GM12878 (cell line): Measurements from ENCODE around the gene LHFPL3. TPM values are rescaled to one million over a fixed set of nuclear protein-coding genes. Genes with fewer than 3 reads are reported as not detected.

ENCODE experiments used
- ATAC-seq: fragments of 200-7000 bp; cut with Tn5 transposase; 3 replicates; pipeline ENCODE4 v1.9.1; 2020; ENCODE audit warnings: mild to moderate bottlenecking, moderate library complexity
- BruUV-seq: library from RNA; stranded (reverse); fragments of 400-500 nt; replicated peaks from 2 replicates; lab custom pipeline; 2021; lab: Mats Ljungman, UMichigan
- CTCF ChIA-PET: fragments of 300-600 bp; sonication (Branson Sonifier 250); formaldehyde crosslinking; extraction: SDS; loops from one replicate; lab custom pipeline; 2021; ENCODE audit warnings: inconsistent platforms; lab: Yijun Ruan, JAX
- POLR2A ChIA-PET: fragments of 350-600 bp; formaldehyde crosslinking; extraction: SDS; loops from one replicate; lab custom pipeline; 2021; ENCODE audit warnings: inconsistent platforms; lab: Charles Lee
- RAD21 ChIA-PET: fragments of 300-600 bp; sonication (Branson Sonifier 250); formaldehyde crosslinking; loops from one replicate; lab custom pipeline; 2023; ENCODE audit warnings: antibody characterized with exemption; ENCODE audit not compliant: unreplicated experiment; lab: Charles Lee
- SMC1A ChIA-PET: fragments of 300-600 bp; sonication (Branson Sonifier 250); formaldehyde crosslinking; loops from one replicate; lab custom pipeline; 2023; ENCODE audit not compliant: unreplicated experiment, uncharacterized antibody; lab: Charles Lee
- DNase-seq: peaks from one replicate; pipeline ENCODE4 v3.0.0-alpha.2; 2011; ENCODE audit warnings: low read depth, low spot score
- FAIRE-seq: peaks from 3 replicates; lab custom pipeline; 2011; peaks lifted over from hg19 to GRCh38; lab: Jason Lieb, UNC
- H2AFZ ChIP-seq: 2 replicates; pipeline ENCODE4 v1.6.0; 2011; ENCODE audit warnings: low read depth, low read length, control low read depth; ENCODE audit not compliant: control insufficient read depth
- H3K27ac ChIP-seq: 2 replicates; pipeline ENCODE4 v1.5.1; 2011; ENCODE audit warnings: control low read depth; ENCODE audit not compliant: control insufficient read depth, insufficient read depth
- H3K27me3 ChIP-seq, 2 experiments: replicated peaks in 1 of 2; 2 replicates each; pipeline versions ENCODE4 v1.6.0 to v1.6.1; 2011; ENCODE audit warnings: low read length in 1 of 2; ENCODE audit not compliant: control insufficient read depth in 2 of 2, insufficient read depth in 2 of 2
- H3K36me3 ChIP-seq, 2 experiments: 2 replicates each; pipeline ENCODE4 v1.5.1; 2011; ENCODE audit warnings: low read length in 1 of 2; ENCODE audit not compliant: control insufficient read depth in 2 of 2, insufficient read depth in 2 of 2
- H3K4me1 ChIP-seq: 2 replicates; pipeline ENCODE4 v1.6.1; 2011; ENCODE audit warnings: mild to moderate bottlenecking, low read length, moderate library complexity, mixed read lengths; ENCODE audit not compliant: control insufficient read depth, insufficient read depth
- H3K4me2 ChIP-seq: 2 replicates; pipeline ENCODE4 v1.6.0; 2011; ENCODE audit warnings: control low read depth; ENCODE audit not compliant: control insufficient read depth, insufficient read depth
- H3K4me3 ChIP-seq: fragments of 200-600 bp; sonication (generic); 2 replicates; pipeline ENCODE4 v1.5.1; 2016
- H3K79me2 ChIP-seq: 2 replicates; pipeline ENCODE4 v1.6.0; 2011; ENCODE audit warnings: low read length; ENCODE audit not compliant: control insufficient read depth, insufficient read depth
- H3K9ac ChIP-seq: 2 replicates; pipeline ENCODE4 v1.8.0; 2011; ENCODE audit warnings: low read length, control low read depth, mixed read lengths; ENCODE audit not compliant: control insufficient read depth, insufficient read depth
- H3K9me3 ChIP-seq: replicated peaks from 3 replicates; pipeline ENCODE4 v1.5.1; 2011; ENCODE audit warnings: mild to moderate bottlenecking, low read length; ENCODE audit not compliant: control insufficient read depth, insufficient read depth
- H4K20me1 ChIP-seq: 2 replicates; pipeline ENCODE4 v1.6.0; 2011; ENCODE audit not compliant: control insufficient read depth, insufficient read depth
- BCL11A ChIP-seq: IDR thresholded peaks from 2 replicates; pipeline ENCODE4 v1.6.1; 2011; ENCODE audit warnings: low read depth, low read length
- BHLHE40 ChIP-seq, 2 experiments: fragments of 450-650 bp in 1 of 2; IDR thresholded peaks; 2 replicates each; pipeline ENCODE4 v1.6.1; 2011 to 2017; ENCODE audit warnings: low read depth in 2 of 2, borderline replicate concordance in 1 of 2, improper control_type of control experiment in 1 of 2, low read length in 1 of 2, mild to moderate bottlenecking in 1 of 2
- CHD2 ChIP-seq: IDR thresholded peaks from 2 replicates; pipeline ENCODE4 v1.6.1; 2011; ENCODE audit warnings: low read depth, low read length, improper control_type of control experiment, borderline replicate concordance
- POLR2AphosphoS5 ChIP-seq: IDR thresholded peaks from 2 replicates; pipeline ENCODE4 v1.6.1; 2011; ENCODE audit warnings: mild to moderate bottlenecking, low read length, inconsistent platforms
- ZBTB11 ChIP-seq: fragments of 450-650 bp; formaldehyde crosslinking; IDR thresholded peaks from 2 replicates; pipeline ENCODE4 v1.5.0; 2022; ENCODE audit warnings: mild to moderate bottlenecking, missing genetic modification characterization
- WGBS: methylation state at CpG from one replicate; pipeline ENCODE4 v1.1.6; 2016; ENCODE audit warnings: low lambda C conversion rate; ENCODE audit not compliant: insufficient replicate concordance, insufficient coverage; ENCODE audit errors: missing lambda C conversion rate; 5-methylcytosine and 5-hydroxymethylcytosine counted together
- in situ Hi-C: fragments of 300-500 bp; cut with MboI; formaldehyde crosslinking; loops from 9 replicates; pipeline ENCODE4 v1.14.3; 2018; ENCODE audit warnings: mixed read lengths
- intact Hi-C: fragments of 100-400 bp; cut with micrococcal nuclease; formaldehyde crosslinking; loops from one replicate; pipeline ENCODE4 v1.14.2; 2022; ENCODE audit not compliant: unreplicated experiment
- polyA plus RNA-seq, 11 experiments: library from polyadenylated mRNA; depleted of rRNA in 4 of 11; unstranded in 6 of 11; stranded (reverse) in 5 of 11; fragments of >200 nt; fragmentation: Nextera tagmentation in 4 of 11; fragmentation: Illumina TruSeq in 1 of 11; extraction: Ambion mirVana in 4 of 11; extraction: Trizol in 1 of 11; gene quantifications; 1 replicate in 1 of 11; 2 replicates in 10 of 11; pipeline versions ENCODE4 v1.2.1 to v1.2.3, GENCODE V29; 2011 to 2016; ENCODE audit warnings: inconsistent platforms in 2 of 11, missing spikeins in 2 of 11, low read depth in 1 of 11
- total RNA-seq, 4 experiments: library from RNA; depleted of rRNA in 3 of 4; stranded (reverse); fragments of >200 nt in 3 of 4; fragmentation: Illumina TruSeq in 1 of 4; extraction: Trizol in 1 of 4; gene quantifications; 2 replicates each; pipeline versions ENCODE4 v1.2.1 to v1.2.3, GENCODE V29; 2013 to 2021

The LHFPL3 gene
- total and polyA plus RNA-seq, 10 of the 15 experiments (the other 5 are each of a cell fraction or from before 2014, with no cell fraction given): 0.09 TPM; not detected in 9

- no peak for TF ChIP-seq CHD2
Measured at GRCh38 chr7:104761892-104762291, 433.5 kb downstream of the LHFPL3 start (continued).

GRCh38 chr7:104767113-104767512, 438.7 kb downstream of the LHFPL3 start:
- intact Hi-C loops: loop anchor here (10.0 kb wide), 1 partner anchor 148 kb away; no protein-coding TSS in a partner anchor
- RAD21 ChIA-PET: no interaction called here
- BruUV-seq: no TSS peak

GRCh38 chr7:104767826-104768536, 439.6 kb downstream of the LHFPL3 start:
- Histone ChIP-seq H2AFZ (no peak overlapping the region), H3K79me2 (no peaks in the 10 kb centered on the region), H3K27ac (no peak overlapping the region), H3K4me3 (no peak overlapping the region), H3K9ac (no peak overlapping the region), H3K4me2 (no peak overlapping the region), H3K4me1 (no peaks in the 10 kb centered on the region), H3K36me3 (no peaks in the 10 kb centered on the region), H3K9me3 (no peaks in the 10 kb centered on the region), H3K27me3 (no peaks in the 10 kb centered on the region), H4K20me1 (no peaks in the 10 kb centered on the region)
- intact Hi-C loops: loop anchor here (10.0 kb wide), 1 partner anchor 147 kb away; no protein-coding TSS in a partner anchor
- BruUV-seq: no TSS peak
- ChIA-PET CTCF (no interaction called here), SMC1A (no interaction called here), POLR2A (no interaction called here), RAD21 (no interaction called here)
- FAIRE-seq (no peak), DNase-seq (no peak), ATAC-seq (no peak)
- in situ Hi-C loops: no loop called here
- TF ChIP-seq ZBTB11 (no peak), POLR2AphosphoS5 (no peak), BHLHE40 (IDR thresholded peaks at IDR 0.05; ENCODE audit: borderline replicate concordance in 1 of 2, low read depth in 2 of 2, low read length in 1 of 2) (no peak)
- 13% methylated on average over 4 of the region's 4 CpGs for WGBS

More at GRCh38 chr7:104767113-104767512, 438.7 kb downstream of the LHFPL3 start:
- DNase-seq: no peak
- POLR2A ChIA-PET: no interaction called here
- no peak for TF ChIP-seq BCL11A
- TF ChIP-seq, all 136 proteins: peak for 0
- Histone ChIP-seq H2AFZ (no peak overlapping the region), H3K4me3 (no peak overlapping the region), H3K9me3 (no peaks in the 10 kb centered on the region), H3K36me3 (no peaks in the 10 kb centered on the region), H3K27ac (no peak overlapping the region), H4K20me1 (no peaks in the 10 kb centered on the region), H3K27me3 (no peaks in the 10 kb centered on the region), H3K79me2 (no peaks in the 10 kb centered on the region), H3K9ac (no peak overlapping the region), H3K4me1 (no peaks in the 10 kb centered on the region), H3K4me2 (no peak overlapping the region)
- FAIRE-seq (no peak), ATAC-seq (no peak)
- CTCF ChIA-PET: no interaction called here
- in situ Hi-C loops: no loop called here
- WGBS: 5% methylated on average over 4 of the region's 4 CpGs
- SMC1A ChIA-PET: interaction anchor here (0.6 kb wide), 1 partner anchor 42 kb away, joined by 3 read pairs; no protein-coding TSS in a partner anchor
